ENCODE measurements around the gene LINGO3.
A peak's percentile ranks its signal among the peaks of the same experiment; 100 is the strongest.

LINGO3 gene

DNA sequence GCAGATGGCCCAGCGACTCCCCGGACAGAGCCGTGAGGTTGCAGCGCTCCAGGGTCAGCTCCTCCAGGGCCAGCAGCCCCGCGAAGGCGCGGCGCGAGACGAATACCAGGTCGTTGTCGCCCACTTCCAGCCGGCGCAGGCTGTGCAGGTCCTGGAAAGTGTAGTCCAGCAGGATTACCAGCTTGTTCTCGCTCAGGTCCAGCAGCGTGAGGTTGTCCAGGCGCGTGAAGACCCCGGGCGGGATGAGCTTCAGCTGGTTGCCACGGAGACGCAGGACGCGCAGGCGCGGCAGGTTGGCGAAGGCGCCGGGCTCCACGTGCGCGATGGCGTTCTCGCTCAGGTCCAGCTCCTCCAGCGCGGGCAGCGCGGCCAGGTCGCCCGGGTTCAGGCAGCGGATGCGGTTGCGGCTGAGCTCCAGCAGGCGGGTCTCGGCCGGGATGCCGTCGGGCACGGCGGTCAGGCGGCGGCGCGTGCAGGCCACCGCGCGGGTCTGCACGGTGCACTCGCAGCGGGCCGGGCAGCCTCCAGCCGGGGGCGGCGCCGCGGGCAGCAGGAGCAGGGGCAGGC lies 16.7 kb downstream of the LINGO3 start:
- no peak overlapping the region for H3K9ac ChIP-seq (ENCODE audit: low read length)
- no peak overlapping the region for H3K4me3 ChIP-seq (ENCODE audit: low read length)
- H3K9me3 ChIP-seq (ENCODE audit: control insufficient read depth, low read length): no peaks in the 10 kb centered on the region
- H3K27me3 ChIP-seq (replicated peaks; ENCODE audit: control insufficient read depth, insufficient read depth, low read length): peaks cover 35% of the 10 kb centered on the region
- peaks cover 14% of the 10 kb centered on the region for H3K4me1 ChIP-seq (ENCODE audit: control insufficient read depth, insufficient read depth, low read length)
- H3K36me3 ChIP-seq (ENCODE audit: control insufficient read depth, insufficient read depth, low read length, severe bottlenecking): no peaks in the 10 kb centered on the region
- peak; percentile 21 for DNase-seq (ENCODE audit: low read depth)

DNA sequence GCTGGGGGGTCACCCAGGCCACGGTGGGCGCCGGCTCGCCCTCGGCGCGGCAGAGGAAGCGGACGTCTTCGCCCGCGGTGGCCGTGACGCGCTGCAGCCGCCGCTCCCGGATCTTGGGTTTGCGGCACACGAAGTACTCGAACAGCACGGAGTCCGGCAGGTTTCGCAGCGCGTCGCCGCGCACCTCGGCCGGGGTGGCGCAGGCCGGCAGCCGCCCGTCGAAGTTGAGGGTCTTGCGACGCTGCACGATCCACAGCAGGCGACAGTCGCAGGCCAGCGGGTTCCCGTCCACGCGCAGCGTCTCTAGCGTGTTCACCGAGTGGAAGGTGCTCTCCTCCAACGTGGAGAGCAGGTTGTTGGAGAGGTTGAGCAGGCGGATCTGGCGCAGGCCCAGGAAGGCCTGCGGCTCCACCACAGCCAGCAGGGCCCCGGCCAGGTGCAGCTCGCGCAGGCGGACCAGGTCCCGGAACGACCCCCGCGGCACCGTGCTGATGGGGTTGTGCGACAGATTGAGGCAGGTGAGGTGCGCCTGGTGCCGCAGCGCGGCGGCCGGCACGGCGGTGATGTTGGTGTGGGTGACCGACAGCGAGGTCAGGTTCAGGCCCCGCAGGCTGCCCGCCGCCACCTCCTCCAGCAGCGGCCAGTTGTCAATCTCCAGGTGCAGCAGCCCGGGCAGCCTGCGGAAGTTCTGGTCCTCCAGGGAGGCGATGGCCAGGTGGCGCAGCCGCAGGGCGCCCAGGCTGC lies 17.3 kb downstream of the LINGO3 start:
- H3K9me3 ChIP-seq (ENCODE audit: control insufficient read depth, low read length): no peaks in the 10 kb centered on the region
- peaks cover 35% of the 10 kb centered on the region for H3K27me3 ChIP-seq (replicated peaks; ENCODE audit: control insufficient read depth, insufficient read depth, low read length)
- H3K9ac ChIP-seq (ENCODE audit: low read length): no peak overlapping the region
- H3K36me3 ChIP-seq (ENCODE audit: control insufficient read depth, insufficient read depth, low read length, severe bottlenecking): no peaks in the 10 kb centered on the region
- peak overlapping the region; percentile 54 for H3K4me3 ChIP-seq (ENCODE audit: low read length)
- H3K4me1 ChIP-seq (ENCODE audit: control insufficient read depth, insufficient read depth, low read length): peaks cover 14% of the 10 kb centered on the region
- DNase-seq (ENCODE audit: low read depth): no peak

DNA sequence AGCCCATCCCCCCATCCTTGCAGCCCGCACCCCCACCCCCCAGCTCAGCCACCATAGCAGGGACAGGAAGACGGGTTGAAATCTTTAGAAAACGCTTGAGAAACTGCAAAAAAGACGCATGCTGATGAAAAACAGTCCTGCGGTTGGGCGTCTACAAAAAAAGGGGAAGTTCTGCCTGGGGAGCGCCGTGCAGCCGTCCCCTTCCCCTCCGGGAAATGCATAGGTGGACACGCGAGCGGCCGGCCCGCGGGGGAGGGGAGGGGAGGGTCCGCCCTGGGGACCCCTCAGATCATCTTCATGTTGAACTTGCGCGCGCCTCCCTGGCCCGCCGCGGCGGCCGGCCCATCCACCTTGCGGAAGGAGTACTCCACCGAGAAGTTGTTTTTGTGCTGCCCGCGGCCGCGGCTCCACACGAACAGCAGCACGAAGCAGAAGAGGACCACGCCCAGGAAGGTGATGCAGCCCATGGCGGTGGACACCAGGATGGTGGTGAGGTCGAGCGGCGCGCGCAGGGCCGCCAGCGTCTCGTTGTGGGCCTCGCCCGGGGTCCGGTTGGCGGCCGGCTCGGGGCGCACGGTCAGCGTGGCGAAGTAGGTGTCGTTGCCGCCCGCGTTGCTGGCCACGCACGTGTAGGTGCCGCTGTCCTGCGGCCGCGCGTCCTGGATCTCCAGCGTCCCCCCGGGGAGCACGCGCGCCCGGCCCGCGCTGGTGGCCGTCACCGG lies 18.1 kb downstream of the LINGO3 start:
- H3K9me3 ChIP-seq (ENCODE audit: control insufficient read depth, low read length): no peaks in the 10 kb centered on the region
- H3K4me3 ChIP-seq (ENCODE audit: low read length): peak overlapping the region; percentile 54
- peaks cover 35% of the 10 kb centered on the region for H3K27me3 ChIP-seq (replicated peaks; ENCODE audit: control insufficient read depth, insufficient read depth, low read length)
- H3K36me3 ChIP-seq (ENCODE audit: control insufficient read depth, insufficient read depth, low read length, severe bottlenecking): no peaks in the 10 kb centered on the region
- DNase-seq (ENCODE audit: low read depth): peak; percentile 33
- no peak overlapping the region for H3K9ac ChIP-seq (ENCODE audit: low read length)
- H3K4me1 ChIP-seq (ENCODE audit: control insufficient read depth, insufficient read depth, low read length): peaks cover 9% of the 10 kb centered on the region

DNA sequence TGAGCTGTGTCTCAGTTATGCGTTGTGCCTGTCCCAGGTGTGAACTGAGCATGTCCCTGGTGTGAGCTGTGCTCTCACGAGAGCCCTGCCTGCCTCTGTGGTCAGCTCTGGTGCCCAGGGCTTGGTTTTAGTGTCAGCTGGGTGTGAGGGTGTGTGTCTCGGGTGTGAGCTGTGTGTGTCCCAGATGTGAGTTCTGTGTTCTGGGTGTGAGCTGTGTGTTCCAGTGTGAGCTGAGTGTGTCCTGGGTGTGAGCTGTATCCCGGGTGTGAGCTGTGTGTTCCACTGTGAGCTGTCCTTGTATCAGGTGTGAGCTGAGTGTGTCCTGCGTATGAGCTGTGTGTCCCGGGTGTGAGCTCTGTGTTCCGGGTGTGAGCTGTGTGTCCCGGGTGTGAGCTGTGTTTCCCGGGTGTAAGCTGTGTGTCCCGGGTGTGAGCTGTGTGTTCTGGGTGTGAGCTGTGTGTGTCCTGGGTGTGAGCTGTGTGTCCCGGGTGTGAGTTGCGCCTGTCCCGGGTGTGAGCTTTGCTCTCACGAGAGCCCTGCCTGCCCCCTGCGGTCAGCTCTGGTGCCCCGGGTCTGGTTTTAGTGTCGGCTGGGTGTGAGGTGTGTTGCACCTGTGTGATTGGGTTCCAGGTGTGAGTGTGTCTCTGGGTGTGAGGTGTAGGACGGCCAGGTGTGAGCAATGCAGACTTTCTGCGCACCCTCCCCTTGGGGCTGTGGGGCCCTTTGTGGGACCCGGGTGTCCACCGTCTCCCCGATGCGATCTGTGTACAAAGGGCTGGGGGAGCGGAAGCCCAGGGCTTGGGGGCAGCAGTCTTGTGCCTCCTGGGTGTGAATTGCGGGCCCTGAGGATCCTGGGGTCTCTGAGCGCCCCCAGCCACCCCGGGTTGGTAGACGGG lies 18.9 kb downstream of the LINGO3 start:
- H3K4me1 ChIP-seq (ENCODE audit: control insufficient read depth, insufficient read depth, low read length): peaks cover 1% of the 10 kb centered on the region
- H3K9ac ChIP-seq (ENCODE audit: low read length): no peak overlapping the region
- H3K27me3 ChIP-seq (replicated peaks; ENCODE audit: control insufficient read depth, insufficient read depth, low read length): peaks cover 32% of the 10 kb centered on the region
- no peak overlapping the region for H3K4me3 ChIP-seq (ENCODE audit: low read length)
- H3K36me3 ChIP-seq (ENCODE audit: control insufficient read depth, insufficient read depth, low read length, severe bottlenecking): no peaks in the 10 kb centered on the region
- DNase-seq (ENCODE audit: low read depth): no peak
- H3K9me3 ChIP-seq (ENCODE audit: control insufficient read depth, low read length): no peaks in the 10 kb centered on the region

DNA sequence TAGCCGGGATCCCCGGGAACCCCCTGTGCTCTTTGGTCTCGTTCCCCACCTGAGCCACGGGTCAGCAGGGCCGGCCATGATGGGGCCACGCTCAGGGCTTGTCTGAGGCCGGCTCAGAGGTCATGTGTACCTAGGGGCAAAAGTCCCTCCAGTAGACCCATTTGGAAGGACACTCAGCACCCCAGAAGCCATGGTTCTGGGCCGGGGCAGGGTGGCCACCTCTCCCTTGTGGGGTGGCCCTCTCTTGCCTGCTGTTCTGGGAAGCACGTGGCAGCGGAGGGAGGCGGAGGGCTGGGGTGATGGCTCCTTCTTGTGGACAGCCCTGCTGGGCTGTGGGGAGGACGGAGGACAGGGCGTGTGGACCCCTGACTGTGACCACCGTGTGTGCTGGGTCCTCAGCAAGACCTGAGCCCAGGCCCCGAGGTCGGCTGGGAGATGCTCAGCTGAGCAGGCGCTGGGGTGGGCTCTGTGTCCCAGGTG lies 19.6 kb downstream of the LINGO3 start:
- H3K4me3 ChIP-seq (ENCODE audit: low read length): no peak overlapping the region
- H3K27me3 ChIP-seq (replicated peaks; ENCODE audit: control insufficient read depth, insufficient read depth, low read length): peaks cover 27% of the 10 kb centered on the region
- no peak overlapping the region for H3K9ac ChIP-seq (ENCODE audit: low read length)
- no peaks in the 10 kb centered on the region for H3K9me3 ChIP-seq (ENCODE audit: control insufficient read depth, low read length)
- H3K36me3 ChIP-seq (ENCODE audit: control insufficient read depth, insufficient read depth, low read length, severe bottlenecking): no peaks in the 10 kb centered on the region
- DNase-seq (ENCODE audit: low read depth): no peak
- H3K4me1 ChIP-seq (ENCODE audit: control insufficient read depth, insufficient read depth, low read length): no peaks in the 10 kb centered on the region

DNA sequence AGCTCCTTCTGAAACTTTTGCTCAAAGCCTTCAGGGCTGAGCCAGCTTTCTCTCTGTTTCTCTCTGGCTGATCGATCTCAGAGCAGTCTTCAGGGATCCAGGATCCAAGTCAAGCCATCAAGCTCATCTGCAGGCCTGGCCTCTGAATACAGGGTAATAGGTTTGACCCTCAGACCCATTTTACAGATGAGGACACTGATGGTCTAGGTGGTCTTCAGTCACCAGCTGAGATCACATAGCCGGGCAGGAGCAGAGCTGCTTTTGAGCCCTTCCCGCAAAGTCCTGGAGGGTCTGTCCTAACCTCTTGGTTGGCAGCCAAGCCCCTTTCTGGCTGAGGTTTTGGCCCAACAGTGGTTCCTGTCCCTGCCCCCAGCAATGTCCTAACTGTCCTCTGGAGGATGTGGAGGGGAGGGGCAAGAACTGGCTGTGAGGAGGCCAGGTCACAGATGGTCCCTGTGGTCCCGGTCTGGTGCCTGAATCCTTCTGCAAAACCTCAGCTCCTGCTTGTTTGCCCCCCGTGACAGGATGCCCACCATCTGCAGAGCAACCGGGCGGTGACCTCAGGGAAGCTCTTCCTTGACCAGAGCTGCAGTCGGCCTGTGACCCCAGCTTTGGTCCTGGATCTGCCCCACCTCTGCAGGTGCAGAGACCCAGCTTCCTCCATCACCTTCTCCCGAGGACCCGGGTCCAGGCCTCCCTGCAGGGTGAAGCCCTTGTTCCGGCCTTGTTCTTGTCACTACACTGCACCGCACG lies 20.2 kb downstream of the LINGO3 start:
- Histone ChIP-seq H3K27me3 (replicated peaks; ENCODE audit: control insufficient read depth, insufficient read depth, low read length) (peaks cover 27% of the 10 kb centered on the region), H3K36me3 (ENCODE audit: control insufficient read depth, insufficient read depth, low read length, severe bottlenecking) (no peaks in the 10 kb centered on the region), H3K4me3 (ENCODE audit: low read length) (no peak overlapping the region), H3K9me3 (ENCODE audit: control insufficient read depth, low read length) (no peaks in the 10 kb centered on the region), H3K4me1 (ENCODE audit: control insufficient read depth, insufficient read depth, low read length) (no peaks in the 10 kb centered on the region), H3K9ac (ENCODE audit: low read length) (no peak overlapping the region)
- DNase-seq (ENCODE audit: low read depth): no peak

DNA sequence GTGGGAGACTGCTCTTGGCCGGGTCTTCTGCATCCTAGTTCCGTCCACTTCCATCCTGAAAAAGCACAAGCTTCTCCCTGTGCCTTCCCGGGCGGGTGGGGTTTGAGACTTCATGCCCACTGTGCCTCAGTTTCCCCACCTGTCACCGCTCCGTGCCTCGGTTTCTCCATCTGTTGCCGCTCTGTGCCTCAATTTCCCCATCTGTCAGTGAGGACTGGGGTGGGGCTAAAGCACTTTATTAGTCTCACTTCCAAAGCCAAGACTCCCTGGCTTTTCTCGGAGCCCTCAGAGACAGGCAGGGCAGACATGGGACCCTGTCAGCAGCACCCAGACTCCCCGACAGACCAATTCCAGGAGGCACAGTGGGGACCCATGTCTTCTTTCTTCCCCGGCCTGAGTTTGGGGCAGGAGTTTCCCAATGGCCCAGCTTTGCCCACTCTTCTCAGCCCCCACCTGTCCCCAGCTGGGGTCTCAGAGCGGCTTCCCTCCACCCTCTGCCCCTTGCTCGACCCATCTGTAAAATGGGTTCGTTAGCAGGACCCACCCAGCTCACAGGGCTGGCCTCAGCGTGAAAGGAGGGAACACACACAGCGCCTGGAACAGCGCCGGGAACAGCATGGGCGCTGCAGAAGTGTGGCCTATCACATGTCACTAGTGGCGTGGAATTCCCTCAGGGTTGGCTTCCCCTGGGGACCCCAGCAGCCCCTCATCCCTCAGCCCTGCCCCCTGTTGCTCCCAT lies 21.4 kb downstream of the LINGO3 start:
- no peak overlapping the region for H3K9ac ChIP-seq (ENCODE audit: low read length)

DNA sequence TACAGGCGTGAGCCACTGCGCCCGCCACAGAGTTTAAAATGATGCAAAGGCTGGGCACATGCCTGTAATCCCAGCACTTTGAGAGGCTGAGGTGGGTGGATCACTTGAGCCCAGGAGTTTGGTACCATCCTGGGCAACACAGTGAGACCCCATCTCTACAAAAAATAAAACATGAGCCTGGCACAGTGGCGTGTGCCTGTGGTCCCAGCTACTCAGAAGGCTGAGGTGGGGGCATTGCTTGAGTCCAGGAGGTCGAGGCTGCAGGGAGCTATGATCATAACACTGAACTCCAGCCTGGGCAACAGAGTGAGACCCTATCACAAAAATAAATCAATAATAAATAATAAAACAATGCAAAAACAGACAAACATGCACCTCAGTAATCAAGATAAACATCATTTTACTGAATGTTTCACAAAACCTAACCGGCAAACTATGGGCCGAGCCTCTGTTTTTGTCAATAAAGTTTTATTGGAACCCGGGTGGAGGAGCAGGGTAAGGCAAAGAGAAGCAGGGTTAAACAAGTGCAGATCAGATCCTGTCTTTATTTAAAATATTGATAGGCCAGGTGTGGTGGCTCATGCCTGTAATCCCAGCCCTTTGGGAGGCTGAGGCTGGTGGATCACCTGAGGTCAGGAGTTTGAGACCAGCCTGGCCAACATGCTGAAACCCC lies 24.0 kb downstream of the LINGO3 start:
- H3K9me3 ChIP-seq (ENCODE audit: control insufficient read depth, low read length): no peaks in the 10 kb centered on the region

More for the DNA sequence above, 21.4 kb downstream of the LINGO3 start:
- no peaks in the 10 kb centered on the region for H3K36me3 ChIP-seq (ENCODE audit: control insufficient read depth, insufficient read depth, low read length, severe bottlenecking)
- no peak overlapping the region for H3K4me3 ChIP-seq (ENCODE audit: low read length)
- H3K4me1 ChIP-seq (ENCODE audit: control insufficient read depth, insufficient read depth, low read length): peaks cover 7% of the 10 kb centered on the region
- peaks cover 23% of the 10 kb centered on the region for H3K27me3 ChIP-seq (replicated peaks; ENCODE audit: control insufficient read depth, insufficient read depth, low read length)
- H3K9me3 ChIP-seq (ENCODE audit: control insufficient read depth, low read length): no peaks in the 10 kb centered on the region
- no peak for DNase-seq (ENCODE audit: low read depth)

DNA sequence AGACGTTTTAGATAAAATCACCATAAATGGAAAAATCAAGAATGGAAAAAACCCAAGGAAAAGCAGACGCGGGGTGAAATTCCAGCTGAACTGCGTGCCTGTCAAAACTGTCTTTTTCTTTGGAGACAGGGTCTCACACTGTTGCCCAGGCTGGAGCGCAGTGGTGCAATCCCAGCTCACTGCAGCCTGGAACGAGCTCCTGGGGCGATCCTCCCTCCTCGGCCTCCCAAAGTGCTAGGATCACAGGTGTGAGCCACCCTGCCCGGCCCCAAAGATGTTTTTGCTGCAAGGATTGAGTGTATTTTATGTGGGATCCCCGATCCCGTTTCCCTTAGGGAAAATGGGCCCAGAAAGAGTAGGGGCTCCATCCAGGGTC lies 25.1 kb downstream of the LINGO3 start:
- no peak for DNase-seq (ENCODE audit: low read depth)
- no peaks in the 10 kb centered on the region for H3K27me3 ChIP-seq (replicated peaks; ENCODE audit: control insufficient read depth, insufficient read depth, low read length)

More for the DNA sequence above, 24.0 kb downstream of the LINGO3 start:
- H3K4me1 ChIP-seq (ENCODE audit: control insufficient read depth, insufficient read depth, low read length): peaks cover 8% of the 10 kb centered on the region
- H3K27me3 ChIP-seq (replicated peaks; ENCODE audit: control insufficient read depth, insufficient read depth, low read length): peaks cover 7% of the 10 kb centered on the region
- H3K4me3 ChIP-seq (ENCODE audit: low read length): no peak overlapping the region
- no peak overlapping the region for H3K9ac ChIP-seq (ENCODE audit: low read length)
- H3K36me3 ChIP-seq (ENCODE audit: control insufficient read depth, insufficient read depth, low read length, severe bottlenecking): no peaks in the 10 kb centered on the region
- DNase-seq (ENCODE audit: low read depth): no peak

More for the DNA sequence above, 25.1 kb downstream of the LINGO3 start:
- H3K9ac ChIP-seq (ENCODE audit: low read length): no peak overlapping the region
- H3K4me1 ChIP-seq (ENCODE audit: control insufficient read depth, insufficient read depth, low read length): peaks cover 8% of the 10 kb centered on the region
- H3K4me3 ChIP-seq (ENCODE audit: low read length): no peak overlapping the region
- no peaks in the 10 kb centered on the region for H3K36me3 ChIP-seq (ENCODE audit: control insufficient read depth, insufficient read depth, low read length, severe bottlenecking)
- no peaks in the 10 kb centered on the region for H3K9me3 ChIP-seq (ENCODE audit: control insufficient read depth, low read length)
